Amniotic stem cell (primary cell): ENCODE data around the gene EDAR.

ENCODE experiments used
- DNase-seq: peaks from one replicate; lab custom pipeline; 2025; lab: John Stamatoyannopoulos, UW

Gene EDAR

GRCh38 chr2:109001201-109001600 lies 12.2 kb upstream of the EDAR start:
- no peak for DNase-seq

- DNase-seq: no peak
Measured at GRCh38 chr2:109000738-109001137, 11.7 kb upstream of the EDAR start.

GRCh38 chr2:108998911-108999310 lies 9.9 kb upstream of the EDAR start:
- no peak for DNase-seq

GRCh38 chr2:108994178-108994577 lies 5.2 kb upstream of the EDAR start:
- no peak for DNase-seq

- no peak for DNase-seq
Measured at GRCh38 chr2:108993095-108993937, 4.3 kb upstream of the EDAR start.

GRCh38 chr2:108988076-108988795 lies 784 bp downstream of the EDAR start:
- no peak for DNase-seq

GRCh38 chr2:108986916-108987510 lies 2.0 kb downstream of the EDAR start:
- DNase-seq: no peak

GRCh38 chr2:108983610-108984009 lies 5.4 kb downstream of the EDAR start:
- no peak for DNase-seq

GRCh38 chr2:108983061-108983460 lies 6.0 kb downstream of the EDAR start:
- no peak for DNase-seq

- no peak for DNase-seq
Measured at GRCh38 chr2:108982259-108982679, 6.8 kb downstream of the EDAR start.

GRCh38 chr2:108981846-108982245 lies 7.2 kb downstream of the EDAR start:
- DNase-seq: no peak

GRCh38 chr2:108980076-108980475 lies 8.9 kb downstream of the EDAR start:
- no peak for DNase-seq

GRCh38 chr2:108979461-108979860 lies 9.6 kb downstream of the EDAR start:
- no peak for DNase-seq

GRCh38 chr2:108978709-108979111 lies 10.3 kb downstream of the EDAR start:
- DNase-seq: no peak

GRCh38 chr2:108975613-108976435 lies 13.2 kb downstream of the EDAR start:
- no peak for DNase-seq

- no peak for DNase-seq
Measured at GRCh38 chr2:108974674-108975073, 14.3 kb downstream of the EDAR start.

- no peak for DNase-seq
Measured at GRCh38 chr2:108972663-108973062, 16.4 kb downstream of the EDAR start.

- DNase-seq: no peak
Measured at GRCh38 chr2:108971661-108972566, 17.1 kb downstream of the EDAR start.

- DNase-seq: no peak
Measured at GRCh38 chr2:108970369-108970768, 18.7 kb downstream of the EDAR start.

- DNase-seq: no peak
Measured at GRCh38 chr2:108969856-108970255, 19.2 kb downstream of the EDAR start.

GRCh38 chr2:108968619-108969018 lies 20.4 kb downstream of the EDAR start:
- no peak for DNase-seq
